ENCODE data around the gene METTL26. TPM values are rescaled to one million over a fixed set of nuclear protein-coding genes. Genes with fewer than 3 reads are reported as not detected.
A peak's percentile ranks its signal among the peaks of the same experiment; 100 is the strongest.

Gene METTL26
- total RNA-seq, 1 experiment from 2014 or later = 132 TPM

- no peak for DNase-seq (ENCODE audit: low read depth)
Measured at GRCh38 chr16:638034-638543, 2.0 kb upstream of the METTL26 start.

- peak; percentile 82 for DNase-seq (ENCODE audit: low read depth)
Measured at GRCh38 chr16:637081-638018, 1.2 kb upstream of the METTL26 start.

DNA sequence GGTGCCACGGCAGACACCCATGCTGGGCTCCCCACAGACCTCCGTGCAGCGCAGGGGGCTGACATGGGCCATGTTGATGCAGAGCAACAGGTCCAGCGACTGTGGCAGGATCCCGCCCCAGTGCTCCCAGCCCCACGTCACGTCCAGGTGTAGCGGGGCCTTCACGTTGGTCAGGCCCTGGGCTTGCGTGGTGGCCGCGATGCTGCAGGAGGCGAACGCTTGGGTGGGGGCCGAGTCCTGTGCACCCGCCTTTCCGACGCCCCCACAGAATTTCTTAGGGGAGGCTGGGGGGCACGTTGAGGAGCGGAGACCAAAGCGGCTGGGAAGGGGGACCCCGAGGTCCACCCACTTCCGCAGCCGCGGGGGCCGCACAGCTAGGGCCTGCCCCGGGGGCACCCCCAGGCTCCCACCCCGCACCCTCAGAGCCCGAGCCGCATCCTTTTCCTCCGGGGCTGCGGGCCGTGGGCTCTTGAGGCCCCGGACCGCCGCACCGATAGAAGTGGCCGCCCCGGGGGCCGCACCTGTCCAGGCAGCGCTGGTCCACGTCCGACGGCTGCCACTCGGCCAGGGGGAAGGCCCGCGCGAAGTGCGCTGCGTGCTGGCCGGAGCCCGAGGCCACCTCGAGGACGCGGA, 416 bp downstream of the METTL26 start:
- DNase-seq (ENCODE audit: low read depth) = no peak

DNA sequence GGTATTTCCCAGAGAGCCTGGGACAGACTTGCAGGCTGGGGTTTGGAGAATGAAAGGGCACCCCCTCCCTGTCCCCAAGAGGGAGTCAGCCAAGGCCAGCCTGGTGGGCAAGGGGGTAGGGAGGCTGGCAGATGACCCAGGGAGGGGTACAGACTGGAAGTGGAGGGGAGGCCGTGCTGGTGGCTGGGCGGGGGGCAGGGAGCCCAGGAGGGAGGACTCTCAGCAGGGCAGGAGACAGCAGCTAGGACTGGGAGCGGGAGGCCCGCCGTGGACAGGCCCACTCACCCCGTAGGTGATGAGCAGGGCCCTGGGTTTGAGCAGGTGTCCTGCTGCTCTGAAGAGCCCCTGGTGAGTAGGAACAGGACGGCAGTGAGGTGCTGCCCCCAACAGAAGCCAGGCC, 1.1 kb downstream of the METTL26 start:
- DNase-seq (ENCODE audit: low read depth) = no peak

DNA sequence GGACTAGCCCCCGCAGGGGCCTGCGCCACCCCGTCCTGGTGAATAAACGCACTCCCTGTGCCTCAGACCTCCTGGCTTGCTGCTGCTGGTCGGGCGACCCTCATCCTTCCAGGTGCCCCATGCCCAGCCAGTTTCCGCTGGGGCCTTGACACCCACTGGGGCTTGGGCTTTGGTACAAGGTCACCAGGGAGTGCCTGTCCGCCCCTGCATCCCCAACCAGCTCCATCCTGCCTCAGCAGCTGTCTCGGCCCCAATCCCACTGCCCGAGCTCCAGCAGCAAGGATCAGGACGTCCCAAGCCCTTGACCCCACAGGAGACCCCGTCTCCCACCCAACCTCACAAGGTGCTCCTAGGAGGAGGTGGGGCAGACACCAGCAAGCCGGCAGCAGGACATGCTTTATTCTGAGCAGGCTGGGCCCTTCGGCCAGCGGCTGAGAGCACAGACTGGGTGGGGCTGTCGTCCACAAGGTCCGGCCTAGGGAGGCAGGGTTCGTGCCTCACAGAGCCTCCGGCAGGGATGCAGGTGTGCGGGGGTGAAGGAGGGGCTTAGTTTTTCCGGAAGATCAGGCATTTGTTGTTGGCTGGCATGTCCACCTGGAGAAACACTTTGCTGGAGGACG, 1.9 kb downstream of the METTL26 start:
- no peak for DNase-seq (ENCODE audit: low read depth)

- no peak for DNase-seq (ENCODE audit: low read depth)
Measured at GRCh38 chr16:633336-634050, 2.6 kb downstream of the METTL26 start.

DNA sequence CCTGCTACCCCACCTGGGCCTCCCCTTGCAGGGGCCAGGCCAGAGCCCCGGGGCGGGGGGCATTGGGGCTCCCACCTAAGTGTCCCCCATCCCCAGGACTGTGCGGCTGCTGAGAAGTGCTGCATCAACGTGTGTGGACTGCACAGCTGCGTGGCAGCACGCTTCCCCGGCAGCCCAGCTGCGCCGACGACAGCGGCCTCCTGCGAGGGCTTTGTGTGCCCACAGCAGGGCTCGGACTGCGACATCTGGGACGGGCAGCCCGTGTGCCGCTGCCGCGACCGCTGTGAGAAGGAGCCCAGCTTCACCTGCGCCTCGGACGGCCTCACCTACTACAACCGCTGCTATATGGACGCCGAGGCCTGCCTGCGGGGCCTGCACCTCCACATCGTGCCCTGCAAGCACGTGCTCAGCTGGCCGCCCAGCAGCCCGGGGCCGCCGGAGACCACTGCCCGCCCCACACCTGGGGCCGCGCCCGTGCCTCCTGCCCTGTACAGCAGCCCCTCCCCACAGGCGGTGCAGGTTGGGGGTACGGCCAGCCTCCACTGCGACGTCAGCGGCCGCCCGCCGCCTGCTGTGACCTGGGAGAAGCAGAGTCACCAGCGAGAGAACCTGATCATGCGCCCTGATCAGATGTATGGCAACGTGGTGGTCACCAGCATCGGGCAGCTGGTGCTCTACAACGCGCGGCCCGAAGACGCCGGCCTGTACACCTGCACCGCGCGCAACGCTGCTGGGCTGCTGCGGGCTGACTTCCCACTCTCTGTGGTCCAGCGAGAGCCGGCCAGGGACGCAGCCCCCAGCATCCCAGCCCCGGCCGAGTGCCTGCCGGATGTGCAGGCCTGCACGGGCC, 3.4 kb downstream of the METTL26 start:
- no peak for DNase-seq (ENCODE audit: low read depth)

- DNase-seq (ENCODE audit: low read depth) = no peak
Measured at GRCh38 chr16:631808-632358, 4.2 kb downstream of the METTL26 start.

DNA sequence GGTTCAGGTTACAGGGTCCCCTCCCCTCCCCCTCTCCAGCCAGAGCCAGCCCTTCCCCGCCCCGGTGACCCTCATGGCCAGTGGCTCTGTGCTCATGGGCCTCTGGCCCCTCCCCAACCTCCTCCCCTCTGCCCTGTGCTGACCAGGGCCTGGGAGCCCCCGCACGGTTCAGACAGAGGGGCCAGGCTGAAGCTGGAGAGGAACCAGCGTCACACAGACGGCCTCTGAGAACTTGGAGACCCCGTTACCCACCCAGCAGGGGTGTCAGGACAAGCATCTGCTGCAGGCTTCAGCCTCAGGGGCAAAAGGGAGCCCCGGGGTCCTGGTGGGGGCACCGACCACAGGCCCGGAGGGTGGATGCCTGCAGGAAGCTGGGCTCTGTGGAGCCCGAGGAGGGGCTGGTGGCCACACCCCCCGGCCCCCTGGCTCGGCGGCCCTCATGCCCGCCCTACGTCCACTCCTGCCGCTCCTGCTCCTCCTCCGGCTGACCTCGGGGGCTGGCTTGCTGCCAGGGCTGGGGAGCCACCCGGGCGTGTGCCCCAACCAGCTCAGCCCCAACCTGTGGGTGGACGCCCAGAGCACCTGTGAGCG, 5.2 kb downstream of the METTL26 start, which contains the start of gene WFIKKN1:
Gene WFIKKN1, plus strand, starts transcription at position 171 of the 591 bp plus-strand sequence. Its CDS starts 269 bp downstream, at position 440.
- DNase-seq (ENCODE audit: low read depth) = no peak

DNA sequence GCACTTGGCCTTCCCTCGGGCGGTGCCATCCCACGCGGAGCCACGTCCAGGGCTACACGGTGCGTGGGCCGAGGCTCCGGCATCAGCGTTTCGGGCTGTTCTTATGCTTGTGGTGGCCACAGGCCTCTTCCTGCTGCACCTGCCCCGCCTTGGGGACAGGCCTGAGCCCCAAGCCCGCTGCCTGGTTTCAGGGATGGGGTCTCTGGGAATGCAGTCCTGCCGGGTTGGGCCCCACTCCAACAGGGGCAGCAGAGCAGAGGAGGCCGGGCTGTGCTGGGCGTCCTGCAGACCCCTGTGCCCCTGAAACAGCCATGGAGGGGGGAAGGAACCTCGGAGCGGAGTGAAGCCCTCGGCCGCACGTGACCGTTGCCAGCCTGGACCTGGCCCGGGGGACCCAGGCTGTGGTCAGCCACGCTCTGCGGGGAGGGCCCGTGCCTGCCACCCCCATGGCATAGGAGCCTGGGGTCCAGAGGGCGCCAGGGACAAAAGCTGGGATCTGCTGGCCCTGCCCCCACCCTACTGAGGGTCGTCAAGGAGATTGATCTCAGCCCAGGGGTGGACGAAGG, 5.8 kb downstream of the METTL26 start:
- DNase-seq (ENCODE audit: low read depth) = no peak

GRCh38 chr16:629833-630248, 6.3 kb downstream of the METTL26 start:
- DNase-seq (ENCODE audit: low read depth) = no peak

DNA sequence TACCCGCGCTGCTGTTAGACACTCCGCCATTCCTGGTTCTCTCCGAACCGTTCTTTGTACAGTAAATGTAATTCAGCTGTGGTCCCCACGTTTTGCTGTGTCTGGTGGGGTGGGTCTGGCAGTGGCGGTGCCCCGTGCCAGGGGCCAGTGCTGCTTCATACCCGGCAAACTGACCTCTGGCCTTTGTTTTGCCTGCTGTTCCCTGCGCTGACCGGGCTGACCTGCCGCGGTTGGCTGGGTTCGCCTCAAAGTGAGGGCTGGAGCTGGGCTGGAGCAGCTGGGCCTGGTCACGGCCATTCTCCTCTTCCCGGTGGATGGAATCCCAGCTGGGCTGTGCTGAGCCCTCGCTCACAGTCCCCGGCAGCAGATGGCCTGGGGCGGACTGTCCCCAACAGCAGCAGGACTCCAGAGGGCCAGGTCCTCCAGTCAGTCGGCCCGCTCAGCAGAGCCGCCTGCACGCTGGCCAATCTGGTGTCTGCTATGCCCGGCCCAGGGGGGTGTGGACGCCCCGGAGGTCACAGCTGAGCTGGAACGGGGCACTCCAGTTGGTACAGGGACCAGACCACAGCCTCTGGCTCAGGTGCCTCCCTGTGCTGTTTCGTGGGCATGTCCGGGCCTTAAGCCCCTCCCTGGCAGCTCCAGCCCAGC, 6.8 kb downstream of the METTL26 start:
- no peak for DNase-seq (ENCODE audit: low read depth)

DNA sequence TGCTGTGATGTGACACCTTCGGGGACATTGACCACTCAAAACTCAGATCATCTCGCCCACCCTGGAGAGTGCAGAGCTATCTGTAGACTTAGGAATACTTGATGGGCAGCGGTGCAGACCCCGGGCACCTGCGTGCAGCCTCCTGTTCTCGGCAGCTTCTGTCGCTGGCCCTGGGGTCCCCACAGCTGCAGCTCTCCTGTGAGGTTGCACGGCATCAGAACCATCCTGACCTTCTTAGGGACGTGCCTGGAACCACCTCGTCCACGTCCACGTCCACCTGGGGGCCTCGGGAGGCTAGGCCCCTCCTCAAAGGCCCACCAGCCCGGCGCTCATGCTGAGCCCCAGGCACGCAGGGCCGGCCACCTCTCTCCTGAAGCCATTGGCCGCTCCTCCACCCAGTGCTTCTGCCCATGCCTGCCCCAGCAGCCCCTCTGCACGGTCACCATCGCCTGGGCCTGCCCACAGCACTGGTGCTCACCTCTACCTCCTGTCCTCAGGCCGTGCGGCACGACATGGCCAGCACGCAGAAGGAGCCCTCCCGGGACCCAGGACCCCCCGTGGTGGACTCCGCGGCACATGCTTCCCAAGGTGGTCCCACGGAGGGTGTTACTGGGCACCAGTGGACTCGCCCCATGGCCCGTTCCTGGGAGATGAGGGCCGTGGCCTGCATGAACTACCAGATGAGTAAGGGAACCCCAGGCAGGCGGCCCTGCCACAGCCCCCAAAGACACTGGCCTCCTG, 7.6 kb downstream of the METTL26 start:
- no peak for DNase-seq (ENCODE audit: low read depth)

- peak; percentile 75 for DNase-seq (ENCODE audit: low read depth)
Measured at GRCh38 chr16:627454-628239, 8.5 kb downstream of the METTL26 start.

GRCh38 chr16:626787-627453, 9.2 kb downstream of the METTL26 start:
- peak; percentile 97 for DNase-seq (ENCODE audit: low read depth)

DNA sequence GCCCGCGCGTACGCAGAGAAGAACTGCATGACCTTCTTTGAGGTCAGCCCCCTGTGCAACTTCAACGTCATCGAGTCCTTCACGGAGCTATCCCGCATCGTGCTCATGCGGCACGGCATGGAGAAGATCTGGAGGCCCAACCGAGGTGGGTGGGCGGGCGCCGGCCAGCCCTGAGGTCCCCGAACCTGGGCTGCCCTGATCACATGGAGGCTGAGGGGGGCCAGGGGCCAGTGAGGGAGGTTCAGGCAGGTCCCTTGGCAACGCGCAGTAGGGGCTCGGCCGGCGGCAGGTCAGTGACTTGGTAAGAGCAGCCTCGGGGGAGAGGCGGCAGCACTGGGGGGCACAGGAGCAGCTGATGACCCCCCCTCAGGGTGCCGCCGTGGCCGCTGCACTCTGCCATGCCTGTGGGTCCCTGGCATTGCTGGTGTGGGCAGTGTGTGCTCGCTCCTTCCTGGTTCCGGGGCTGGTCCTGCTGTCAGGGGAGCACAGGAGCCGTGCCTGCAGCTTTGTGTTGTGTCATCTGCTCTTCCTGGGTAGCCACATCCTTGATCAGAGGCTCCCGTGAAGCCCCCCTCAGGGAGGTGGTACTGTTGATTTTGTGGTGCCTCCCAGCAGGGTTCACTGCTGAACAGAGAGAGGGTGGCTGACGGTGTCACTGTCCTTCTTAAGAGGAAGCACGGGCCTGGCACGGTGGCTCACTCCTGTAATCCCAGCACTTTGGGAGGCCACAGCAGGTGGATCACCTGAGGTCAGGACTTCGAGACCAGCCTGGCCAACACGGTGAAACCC, 9.9 kb downstream of the METTL26 start:
- no peak for DNase-seq (ENCODE audit: low read depth)
